Fibroblast of skin of left quadriceps (primary cell): ENCODE results near the gene TEX12.
A peak's percentile ranks its signal among the peaks of the same experiment; 100 is the strongest.
"Not testable (repeated sequence)": the region's sequence is repeated elsewhere in the genome, so short reads cannot be mapped to it uniquely, and the experiment has no call there.

Experiments
- DNase-seq, 2 experiments: peaks; one replicate each; pipeline ENCODE4 v3.0.0-alpha.2; 2013; ENCODE audit warnings: low read depth in 2 of 2

Gene TEX12, protein sequence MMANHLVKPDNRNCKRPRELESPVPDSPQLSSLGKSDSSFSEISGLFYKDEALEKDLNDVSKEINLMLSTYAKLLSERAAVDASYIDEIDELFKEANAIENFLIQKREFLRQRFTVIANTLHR

DNA sequence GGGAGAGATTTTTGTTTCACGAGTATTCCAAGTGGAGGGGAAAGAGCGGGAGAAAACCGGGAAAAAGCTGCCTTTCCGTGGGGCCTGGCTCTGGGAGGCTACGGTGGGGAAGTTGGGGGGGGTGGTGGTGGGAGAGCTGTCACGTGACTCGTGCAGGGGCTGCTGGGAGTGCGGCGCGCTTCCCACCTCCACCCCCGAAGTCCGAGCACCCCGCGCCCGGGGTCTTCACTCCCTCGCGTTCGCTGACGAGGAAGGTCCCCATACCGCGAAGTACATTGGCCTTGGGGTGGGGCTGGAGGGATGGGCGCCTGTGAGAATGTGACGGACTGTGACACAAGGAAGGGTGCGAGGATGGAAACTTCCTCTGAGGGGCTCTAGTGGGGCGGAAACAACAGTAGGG, at the start of gene TEX12:
Gene TEX12, plus strand, starts transcription at position 228 of the 400 bp plus-strand sequence. CDS start 1,897 bp downstream, outside the sequence.
- no peak for DNase-seq

DNA sequence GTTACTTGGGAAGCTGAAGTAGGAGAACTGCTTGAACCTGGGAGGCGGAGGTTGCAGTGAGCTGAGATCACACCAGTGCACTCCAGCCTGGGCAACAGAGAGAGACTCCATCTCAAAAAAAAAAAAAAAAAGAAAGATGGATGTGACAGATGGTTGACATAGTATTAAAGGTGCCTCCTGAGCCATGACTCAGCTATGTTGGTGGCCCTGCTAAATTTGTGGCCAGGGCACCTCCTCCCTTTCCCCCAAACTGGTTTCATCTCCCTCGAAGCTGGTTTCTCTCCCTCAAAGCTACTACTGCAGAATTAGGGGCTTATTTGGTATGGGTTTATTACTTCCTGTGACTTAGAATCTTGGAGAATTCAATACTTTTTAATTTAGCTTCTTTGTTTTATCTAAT, 49.0 kb upstream of the TEX12 start:
- no peak for DNase-seq

DNA sequence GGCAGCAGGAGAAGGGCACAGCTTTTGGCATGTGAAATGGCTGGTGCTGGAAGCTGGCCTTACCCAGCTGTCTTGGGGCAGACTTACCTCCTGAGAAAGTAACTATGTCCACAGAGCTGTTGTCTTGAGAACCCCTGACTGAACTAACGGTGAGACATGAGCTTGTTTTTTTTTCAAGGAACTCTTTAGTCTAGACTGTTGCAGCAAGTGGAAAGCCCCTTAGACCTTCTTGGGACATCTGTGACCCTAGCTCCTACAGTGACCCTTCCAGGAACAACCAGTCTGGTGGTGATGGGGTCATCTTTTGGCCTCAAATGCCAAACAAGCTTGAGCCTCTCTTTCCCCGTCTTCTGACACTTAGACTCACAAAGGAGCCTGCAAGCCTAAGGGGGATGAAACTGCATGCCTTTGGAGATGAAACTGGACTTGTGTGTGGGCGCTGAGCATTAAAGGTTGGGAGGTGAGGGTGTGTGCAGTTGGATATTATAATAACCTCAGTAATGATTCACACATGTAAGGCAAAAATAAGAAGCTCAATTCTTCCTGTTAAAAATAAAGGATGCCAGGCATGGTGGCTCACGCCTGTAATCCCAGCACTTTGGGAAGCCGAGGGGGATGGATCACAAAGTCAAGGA, 45.1 kb upstream of the TEX12 start:
- DNase-seq: no peak

DNA sequence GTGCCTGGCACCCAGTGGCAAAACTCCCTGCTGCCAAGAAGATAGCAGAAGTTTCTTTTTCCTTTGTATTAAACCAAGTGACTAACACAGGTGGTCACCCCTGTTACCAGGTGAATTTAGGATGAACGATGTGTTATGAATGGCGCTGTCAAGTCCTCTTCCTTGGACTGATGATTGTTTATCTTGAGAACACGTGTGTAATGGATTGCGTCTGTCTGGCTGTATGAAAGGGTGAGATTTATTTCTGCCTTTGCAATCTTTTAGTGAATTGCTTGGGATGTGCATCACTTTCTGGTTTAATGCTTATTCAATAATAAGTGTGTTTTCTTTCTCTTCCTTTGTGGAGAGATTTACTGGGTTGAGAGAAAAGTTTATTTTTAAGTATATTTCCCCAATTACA, 44.0 kb upstream of the TEX12 start:
- DNase-seq: no peak

DNA sequence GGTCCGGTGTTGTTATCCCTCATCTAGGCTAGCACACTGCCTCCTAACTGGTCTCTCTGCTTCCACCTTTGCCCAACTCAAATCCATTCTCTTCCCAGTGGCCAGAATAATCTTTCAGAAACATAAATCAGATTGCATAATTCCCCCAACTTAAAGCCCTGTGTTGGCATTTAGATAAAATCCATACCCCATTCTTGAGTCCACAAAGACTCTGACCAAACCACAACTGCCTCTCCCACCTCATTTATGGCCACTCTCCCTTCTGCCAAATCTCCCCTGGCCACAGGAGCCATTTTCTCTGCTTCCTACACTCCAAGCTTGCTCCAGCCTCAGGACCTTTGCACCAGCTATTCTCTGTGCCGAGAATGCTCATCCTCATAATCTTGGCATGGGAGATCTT, 40.1 kb upstream of the TEX12 start:
- DNase-seq: no peak

DNA sequence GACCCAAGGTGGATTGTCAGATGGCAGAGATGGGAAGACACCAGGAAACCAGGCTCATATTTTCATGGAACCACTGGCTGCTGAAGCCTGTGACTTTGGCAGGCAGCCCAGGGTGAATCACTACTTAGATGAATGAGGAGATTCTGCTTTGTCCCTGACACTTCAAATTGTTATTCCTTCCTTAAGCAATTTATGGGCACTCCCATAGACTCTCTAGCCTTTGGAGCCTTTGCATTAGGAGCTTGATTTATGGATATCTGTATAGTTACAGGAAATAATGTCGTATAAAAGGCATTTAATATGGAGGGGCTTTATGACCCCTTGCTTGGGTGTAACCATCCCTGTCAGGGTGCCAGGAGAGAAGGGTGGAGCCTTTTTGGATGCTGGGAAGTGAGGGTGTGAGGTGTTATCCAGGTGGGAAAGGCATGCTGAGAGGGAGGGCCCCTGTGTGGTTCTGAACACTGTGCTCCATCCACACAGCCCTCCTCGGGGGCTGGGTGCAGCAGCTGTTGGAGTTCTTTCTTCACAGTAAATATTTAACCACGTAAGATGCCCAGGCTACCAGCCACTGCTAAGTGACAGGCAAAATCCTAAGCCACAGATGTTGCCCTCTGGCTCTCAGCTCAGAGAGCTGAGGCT, 38.6 kb upstream of the TEX12 start:
- peak; percentile 61 to 62 for DNase-seq

DNA sequence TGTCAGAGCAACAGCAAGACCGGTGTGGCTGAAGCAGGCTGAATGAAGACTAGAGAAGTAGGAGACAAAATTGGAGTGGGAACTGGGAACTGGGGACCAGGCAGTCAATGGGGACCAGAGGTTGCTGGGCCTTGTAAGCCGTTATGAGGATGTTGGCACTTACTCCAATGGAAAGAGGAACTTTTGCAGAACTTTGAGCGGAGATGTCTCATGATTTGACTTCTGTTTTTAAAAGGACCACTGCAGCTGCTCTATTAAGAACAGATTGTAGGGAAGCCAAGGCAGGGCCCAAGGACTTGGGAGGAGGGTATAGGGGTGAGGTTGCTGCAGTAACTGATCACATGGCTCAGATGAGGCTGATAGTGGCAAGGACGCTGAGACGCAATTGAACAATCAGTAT, 37.5 kb upstream of the TEX12 start:
- no peak for DNase-seq

DNA sequence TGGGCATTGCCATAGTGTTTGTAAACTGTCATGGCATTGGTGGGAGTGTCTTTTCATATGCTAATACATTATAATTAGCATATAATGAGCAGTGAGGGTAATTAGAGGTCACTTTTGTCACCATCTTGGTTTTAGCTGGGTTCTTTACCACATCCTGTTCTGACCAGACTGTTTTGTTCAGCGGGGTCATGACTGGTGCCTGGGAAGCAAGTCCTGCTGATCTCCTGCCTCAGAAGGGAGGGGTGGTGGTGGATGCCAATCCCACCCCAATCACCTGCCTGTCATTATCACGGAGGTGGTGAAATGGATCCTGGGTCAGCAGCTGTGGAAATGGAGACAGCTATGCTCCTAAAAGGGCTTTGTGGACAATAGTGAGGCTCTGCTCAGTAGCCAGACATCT, 34.4 kb upstream of the TEX12 start:
- no peak for DNase-seq

DNA sequence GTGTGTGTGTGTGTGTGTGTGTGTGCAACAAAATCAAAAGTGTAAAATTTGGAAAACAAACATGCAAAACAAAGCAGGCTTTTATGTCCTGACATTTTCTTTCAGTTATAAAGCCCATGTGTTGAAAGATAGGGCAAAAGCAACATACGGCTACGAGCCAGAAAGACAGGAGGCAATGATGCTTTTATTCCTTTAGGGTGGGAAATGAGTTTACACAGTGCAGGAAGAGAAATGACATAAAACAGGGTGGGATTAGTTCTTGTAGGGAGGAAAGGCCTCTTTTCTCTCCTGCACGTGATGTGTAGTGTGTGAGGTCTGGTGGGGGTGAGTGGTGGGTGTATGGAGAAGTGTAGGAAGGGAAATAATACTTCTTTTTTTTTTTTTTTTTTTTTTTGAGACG, 32.7 kb upstream of the TEX12 start:
- no peak for DNase-seq

DNA sequence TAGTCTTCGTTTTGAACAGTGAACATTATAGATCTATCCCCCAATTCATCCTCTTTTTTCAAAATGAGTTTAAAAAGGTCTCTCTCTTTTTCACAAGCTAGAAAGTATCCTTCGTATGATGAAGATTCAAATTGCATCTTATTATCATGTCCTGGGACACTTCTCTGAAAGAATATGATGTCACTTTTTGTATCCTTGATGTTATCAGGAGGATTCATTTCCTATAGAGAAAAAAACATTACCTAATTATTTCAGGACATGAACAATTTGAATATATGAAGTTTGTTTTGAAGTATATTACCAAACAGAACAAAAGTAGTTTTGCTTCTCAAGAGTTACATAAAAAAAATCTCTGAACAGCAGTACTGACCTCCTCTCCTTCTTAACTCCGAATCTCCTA, 23.6 kb upstream of the TEX12 start:
- DNase-seq: no peak

DNA sequence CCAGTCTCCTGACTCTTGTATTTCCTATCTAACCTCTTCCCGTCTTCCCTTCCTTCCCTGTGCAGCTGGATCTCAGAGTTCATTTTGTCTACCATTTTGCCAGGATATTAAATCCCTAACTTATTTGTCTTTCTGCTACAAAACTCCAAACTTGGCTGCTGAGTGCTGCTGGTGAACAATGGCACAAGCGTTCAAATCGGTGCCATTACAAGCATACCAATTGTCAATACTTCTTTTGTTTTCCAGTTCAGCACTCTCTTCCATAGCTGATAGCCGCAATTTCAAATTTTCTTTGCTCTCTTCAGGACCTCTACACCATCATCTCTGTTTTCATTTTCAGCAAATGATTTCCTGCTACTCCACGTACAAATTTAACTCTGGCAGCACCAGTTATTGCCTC, 16.7 kb upstream of the TEX12 start:
- no peak for DNase-seq

DNA sequence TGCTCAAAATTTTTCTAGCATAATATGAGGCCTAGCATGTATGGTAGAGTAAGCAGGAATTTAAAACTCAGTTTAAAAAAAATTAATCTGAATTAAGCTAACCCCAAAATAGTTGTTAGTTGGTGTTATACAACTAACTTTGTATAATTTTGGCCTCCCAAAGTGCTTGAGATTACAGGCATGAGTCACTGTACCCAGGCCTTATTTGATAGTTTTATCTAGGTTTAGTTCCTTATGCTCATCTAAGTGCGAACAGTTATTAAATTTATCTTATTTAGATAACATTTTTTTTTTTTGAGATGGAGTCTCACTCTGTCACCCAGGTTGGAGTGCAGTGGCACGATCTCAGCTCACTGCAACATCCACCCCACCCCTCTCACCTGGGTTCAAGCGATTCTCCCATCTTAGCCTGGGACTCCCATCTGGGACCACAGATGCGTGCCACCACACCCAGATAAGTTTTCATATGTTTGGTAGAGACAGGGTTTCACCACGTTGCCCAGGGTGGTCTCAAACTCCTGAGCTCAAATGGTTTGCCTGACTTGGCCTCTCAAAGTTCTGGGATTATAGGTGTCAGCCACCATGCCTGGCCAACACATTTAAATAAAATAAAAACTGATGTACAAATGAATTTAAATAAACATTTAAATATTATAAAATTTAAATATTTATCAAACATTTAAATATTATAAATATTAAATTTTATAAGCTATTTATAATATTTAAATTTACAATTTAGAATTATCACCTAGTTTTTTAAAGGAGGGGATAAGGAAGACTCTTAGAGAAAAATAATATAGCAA, 10.8 kb upstream of the TEX12 start:
- no peak for DNase-seq

DNA sequence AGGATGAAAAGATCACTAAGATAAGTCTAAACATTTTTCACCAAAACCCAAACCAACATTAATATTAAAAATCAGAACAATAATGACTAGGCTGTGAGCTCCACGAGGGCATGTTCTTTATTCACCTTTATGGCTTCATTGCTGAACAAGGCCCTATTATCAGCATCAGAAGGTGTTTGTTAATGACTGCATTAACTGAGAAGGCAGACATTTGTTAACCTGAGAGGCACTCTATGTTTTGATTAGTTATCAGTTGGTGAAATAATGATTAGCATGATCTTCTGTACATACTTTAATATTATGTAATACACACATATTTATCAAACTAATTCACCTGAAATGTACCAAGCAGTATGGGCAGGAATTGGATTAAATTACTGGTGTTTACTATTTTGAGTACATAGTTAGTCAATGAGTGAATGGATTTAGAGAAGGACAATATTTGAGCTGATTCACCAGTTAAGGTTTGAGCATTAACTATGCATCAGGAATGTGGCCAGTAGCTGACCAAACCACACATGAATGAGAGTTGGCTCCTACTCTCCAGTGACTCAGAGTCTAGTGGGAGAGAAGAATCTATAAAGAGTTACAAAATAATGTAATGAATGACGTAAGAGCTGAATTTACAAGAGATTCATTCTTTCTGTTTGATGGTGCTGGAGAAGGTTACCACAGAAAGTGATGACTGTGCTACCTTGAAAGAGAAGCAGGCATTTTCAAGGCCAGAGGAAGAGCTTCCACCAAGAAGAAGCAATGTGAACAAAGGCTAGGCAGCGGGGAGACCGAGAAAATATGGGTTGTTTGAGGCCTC, 10.0 kb upstream of the TEX12 start:
- peak; percentile 98 to 99 for DNase-seq

DNA sequence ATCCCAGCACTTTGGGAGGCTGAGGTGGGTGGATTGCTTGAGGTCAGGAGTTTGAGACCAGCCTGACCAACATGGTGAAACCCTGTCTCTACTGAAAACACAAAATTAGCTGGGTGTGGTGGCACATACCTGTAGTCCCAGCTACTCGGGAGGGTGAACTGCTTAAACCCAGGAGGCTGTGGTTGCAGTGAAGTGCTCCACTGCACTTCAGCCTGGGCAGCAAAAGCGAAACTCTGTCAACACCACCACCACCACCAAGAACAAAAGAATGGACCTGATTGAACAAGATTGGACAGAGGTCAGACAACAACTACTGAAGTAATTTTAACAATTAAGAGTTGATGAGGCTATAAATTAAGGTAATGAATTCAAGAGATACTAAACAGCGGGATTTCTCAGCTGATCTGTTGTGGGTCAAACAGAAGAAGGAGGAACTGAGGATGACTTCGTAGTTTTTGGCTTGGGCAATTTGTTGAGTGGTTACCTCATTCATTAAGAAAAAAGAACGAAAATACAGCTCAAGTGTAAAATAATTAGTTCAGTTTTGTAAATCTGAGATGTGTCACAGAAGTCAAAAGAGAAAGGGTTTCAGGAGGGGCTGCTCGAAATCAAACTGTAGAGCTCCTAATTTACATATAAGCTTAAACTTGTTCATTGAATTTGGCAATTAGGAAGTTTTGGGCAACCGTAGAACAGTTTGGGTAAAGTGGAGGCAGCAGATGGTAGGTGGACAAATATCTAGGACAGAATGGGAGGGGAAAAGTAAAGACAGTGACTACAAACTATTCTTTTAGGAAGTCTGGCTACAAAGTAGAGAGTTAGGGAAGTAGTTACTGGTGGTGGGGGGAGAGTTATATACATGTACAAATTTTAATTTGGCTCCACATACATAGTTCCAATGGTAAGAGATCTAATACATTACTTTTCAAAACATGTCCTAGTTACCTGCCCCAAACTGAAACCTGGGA, 7.8 kb upstream of the TEX12 start:
- no peak for DNase-seq

DNA sequence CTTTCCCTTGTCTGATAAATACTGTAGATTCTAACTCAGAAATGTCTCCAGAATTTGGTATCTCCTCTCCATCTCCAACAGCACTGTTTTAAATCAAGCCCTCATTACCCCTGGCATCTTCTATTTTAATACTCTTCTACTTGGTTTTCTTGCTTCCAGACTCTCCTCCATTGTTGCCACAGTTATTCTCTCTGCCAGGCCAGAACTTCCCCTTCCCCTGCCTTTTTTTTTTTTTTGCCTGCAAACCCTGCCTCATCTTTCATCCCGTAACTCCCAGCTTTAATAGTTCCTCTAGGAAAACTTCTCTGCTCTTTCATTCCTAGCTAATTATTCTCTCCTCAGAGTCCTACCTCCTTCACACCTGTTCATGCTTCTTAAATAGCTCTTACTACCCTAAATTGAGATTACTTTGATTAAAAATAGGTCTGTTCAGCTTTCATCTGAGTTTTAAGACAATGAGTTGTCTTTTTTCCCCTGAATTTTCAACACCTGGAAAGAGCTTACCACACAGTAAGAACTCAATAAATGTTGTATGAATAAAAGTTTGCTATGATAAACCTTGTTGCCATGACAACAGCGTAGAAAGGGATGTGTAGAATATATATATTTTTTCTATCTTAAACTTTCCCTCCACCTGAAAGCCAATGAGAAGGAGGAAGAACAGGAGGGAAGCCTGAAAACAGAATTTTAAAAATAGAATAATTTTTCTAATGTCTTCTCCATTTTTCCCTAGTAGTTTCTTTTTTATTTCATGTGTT, 6.9 kb upstream of the TEX12 start:
- no peak for DNase-seq

DNA sequence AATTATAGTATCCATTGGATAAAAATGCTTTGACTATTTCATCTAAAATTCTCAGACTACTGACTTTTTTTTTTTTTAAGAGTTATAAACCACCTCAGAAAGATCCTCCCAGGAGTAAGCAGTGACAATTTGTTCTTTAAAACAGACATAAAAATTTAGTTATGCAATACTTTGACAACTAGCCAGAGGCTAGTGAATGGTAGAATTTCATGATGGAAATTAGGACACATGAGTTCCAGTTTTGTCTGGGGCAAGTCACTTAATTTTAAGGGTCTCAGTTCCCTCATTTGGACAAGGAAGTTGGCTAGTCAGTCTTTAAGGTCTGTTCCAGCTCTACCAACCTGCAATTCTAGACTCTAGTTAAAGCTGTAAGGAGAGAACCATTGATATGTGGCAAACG, 6.2 kb upstream of the TEX12 start:
- DNase-seq: no peak

DNA sequence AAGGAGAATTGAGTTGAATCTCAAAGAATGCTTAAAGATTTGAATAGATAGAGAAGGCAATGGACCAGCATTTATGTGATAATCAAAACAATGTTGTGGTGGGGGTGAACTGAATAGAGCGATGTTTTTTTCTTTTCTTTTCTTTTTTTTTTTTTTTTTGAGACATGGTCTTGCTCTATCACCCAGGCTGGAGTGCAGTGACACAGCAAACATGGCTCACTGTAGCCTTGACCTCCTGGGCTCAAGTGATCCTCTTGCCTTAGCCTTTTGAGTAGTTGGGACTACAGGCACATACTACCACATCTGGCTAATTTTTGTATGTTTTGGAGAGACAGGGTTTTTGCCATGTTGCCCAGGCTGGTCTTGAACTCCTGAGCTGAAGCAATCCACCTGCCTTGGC, 5.0 kb upstream of the TEX12 start:
- not testable (repeated sequence) for DNase-seq

DNA sequence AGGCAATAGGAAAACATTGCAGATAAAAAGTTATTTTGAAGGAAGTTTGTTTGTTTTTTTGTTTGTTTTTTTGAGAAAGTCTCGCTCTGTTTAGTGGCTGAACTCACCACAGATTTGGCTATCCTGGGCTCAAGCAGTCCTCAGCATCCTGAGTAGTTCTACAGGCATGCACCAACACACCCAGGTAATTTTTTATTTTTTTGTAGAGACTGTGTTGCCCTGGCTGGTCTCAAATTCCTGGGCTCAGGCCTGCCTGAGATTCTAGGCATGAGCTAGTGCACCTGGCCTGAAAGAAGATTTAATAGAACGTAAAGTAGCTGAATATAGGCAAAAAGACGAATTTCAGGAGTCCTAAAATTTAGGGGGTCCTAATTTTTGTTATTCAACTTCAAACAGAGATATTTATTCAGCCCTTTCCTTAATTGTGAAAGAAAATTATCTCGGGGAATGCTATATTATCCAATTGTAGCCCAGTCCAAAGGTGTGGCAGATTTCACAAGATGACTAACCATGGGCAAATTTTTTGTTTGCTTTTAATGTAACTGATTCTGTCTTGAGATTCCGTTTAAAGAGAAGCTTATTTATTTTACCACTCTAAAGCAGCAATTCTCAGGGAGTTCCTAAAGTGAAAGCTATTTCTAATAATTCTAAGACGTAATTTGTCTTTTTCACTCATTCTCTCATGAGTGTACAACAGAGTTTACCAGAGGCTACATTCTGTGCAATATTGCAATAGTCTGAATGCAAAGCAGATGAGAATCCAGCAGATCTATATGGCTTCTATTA, 4.2 kb upstream of the TEX12 start:
- DNase-seq: no peak
